ENCODE measurements around the gene CDCA8.
"Not testable (repeated sequence)": the region's sequence is repeated elsewhere in the genome, so short reads cannot be mapped to it uniquely, and the experiment has no call there.

Gene CDCA8

GRCh38 chr1:37676281-37677142, 15.8 kb upstream of the CDCA8 start:
- DNase-seq = no peak

DNA sequence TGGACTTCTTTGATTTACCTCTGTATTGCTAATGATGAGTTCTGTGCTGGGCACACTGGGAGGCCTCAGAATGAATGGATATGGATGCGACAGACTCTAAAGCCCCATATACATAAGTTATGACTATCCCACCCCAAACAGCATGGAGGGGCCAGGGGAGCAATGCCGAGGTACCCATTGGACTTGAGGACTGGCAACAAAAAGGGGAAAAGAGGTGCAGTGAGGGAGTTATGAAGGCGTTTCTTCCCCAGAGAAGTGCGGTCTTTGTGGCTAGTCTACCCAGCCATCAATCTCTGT, 15.2 kb upstream of the CDCA8 start:
- DNase-seq = no peak

GRCh38 chr1:37677808-37678207, 14.5 kb upstream of the CDCA8 start:
- DNase-seq = no peak

DNA sequence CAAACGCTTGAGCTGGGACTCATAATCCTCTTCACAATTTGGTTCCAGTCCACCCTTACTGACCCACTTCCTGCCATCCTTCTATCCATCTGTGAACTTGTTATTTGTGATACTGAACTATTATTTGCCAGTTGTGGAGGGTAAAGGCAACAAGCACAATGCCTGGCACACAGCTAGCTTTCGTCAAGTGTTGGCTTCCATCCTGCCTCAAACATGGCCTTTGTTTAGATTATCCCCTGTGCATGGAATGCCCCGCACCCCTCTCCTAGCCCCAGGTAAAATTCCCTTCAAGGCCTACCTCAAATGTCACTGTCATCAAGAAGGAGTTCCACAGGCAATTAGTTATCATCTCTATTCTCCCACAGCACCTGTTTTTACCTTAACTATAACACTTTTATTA, 11.4 kb upstream of the CDCA8 start:
- DNase-seq = no peak

DNA sequence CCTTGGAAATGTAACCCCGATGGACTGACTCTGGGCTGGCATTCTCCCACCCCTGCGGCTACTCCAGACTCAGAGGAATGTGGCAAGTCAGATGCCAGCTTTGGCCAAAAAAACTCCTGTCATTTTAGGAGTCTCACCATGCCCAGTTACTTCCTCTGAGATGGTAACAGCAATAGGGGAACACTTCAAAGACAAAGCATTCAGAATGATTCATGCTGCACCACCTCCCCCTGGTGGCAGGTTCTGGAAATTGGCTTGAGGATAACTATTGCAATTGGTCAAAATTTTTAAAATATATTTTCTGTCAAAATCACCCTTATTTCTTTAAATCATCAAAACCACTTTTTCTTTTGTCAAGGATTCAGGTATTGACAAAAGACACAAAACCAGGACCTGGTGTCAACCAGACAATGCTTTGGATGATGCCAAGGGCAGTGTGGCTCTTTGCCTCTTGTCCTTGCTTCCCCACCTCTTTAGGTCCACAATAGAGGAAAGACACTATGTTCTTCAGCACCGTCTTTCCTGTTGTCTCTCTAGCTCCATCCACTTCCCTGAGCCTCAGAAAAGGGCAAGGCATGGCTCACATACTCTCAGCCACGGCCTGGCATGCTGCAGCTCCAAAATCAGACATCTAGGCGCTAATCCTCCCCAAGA, 9.9 kb upstream of the CDCA8 start:
- DNase-seq = peak; percentile 75

GRCh38 chr1:37684182-37684581, 8.1 kb upstream of the CDCA8 start:
- not testable (repeated sequence) for DNase-seq

GRCh38 chr1:37685722-37686121, 6.6 kb upstream of the CDCA8 start:
- no peak for DNase-seq

DNA sequence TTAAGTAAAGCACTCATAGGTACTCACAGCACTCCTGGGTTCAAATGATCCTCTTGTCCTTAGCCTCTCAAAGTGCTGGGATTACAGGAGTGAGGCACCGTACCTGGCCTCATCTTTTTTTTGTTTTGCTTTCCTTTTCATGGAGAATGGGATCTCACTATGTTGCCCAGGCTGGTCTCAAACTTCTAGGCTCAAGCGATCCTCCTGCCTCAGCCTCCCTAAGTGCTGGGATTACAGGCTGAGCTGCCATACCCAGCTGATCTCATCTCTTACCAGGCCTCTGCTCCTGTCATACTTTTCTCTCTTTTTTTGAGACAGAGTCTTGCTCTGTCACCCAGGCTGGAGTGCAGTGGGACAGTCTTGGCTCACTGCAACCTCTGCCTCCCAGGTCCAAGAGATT, 4.6 kb upstream of the CDCA8 start:
- not testable (repeated sequence) for DNase-seq

DNA sequence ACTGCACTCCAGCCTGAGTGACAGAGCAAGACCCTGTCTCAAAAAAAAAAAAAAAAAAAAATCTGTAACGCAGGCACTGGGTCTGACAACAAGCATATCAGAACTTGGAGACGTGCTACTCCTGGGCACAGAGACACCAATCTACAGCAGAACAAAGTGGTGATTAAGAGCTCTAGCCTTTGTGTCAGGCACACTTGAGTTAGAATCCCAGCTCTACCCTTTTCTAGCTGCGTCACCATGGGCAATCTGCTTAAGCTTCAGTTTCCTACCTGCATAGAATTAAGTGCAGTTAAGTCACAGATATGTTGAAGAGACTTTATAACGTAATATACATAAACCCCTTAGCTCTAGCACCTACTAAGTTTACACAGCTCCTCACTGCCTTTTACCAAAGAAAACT, 3.4 kb upstream of the CDCA8 start:
- DNase-seq = no peak

DNA sequence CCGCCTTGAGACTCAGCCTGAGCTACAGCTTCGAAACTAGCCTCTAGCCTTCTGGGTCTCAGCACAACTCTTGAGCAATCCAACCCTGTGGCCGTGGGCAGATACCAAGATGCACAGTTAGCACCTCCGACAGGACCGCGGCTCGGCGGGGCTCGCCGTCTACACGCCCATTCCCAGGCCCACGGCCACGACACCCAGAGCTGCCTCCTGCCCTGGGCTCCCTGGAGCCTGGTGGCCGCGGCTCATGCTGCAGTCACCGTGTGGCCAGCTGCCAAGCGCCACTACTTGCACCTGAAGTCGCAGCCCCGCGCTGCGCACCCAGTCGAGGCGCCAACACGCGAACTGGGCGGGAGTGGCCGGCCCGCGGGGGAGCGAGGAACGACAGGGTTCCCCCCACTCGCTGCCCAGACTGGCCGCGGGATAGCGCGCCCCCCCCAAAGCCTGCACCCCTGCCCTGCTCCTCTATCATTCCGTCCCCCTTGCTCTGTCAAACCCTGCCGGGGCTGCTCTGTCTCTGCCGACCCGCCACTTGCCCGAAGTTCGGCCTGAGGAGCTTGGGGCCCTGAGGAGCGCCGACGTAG, 729 bp upstream of the CDCA8 start:
- DNase-seq = peak; percentile 25

DNA sequence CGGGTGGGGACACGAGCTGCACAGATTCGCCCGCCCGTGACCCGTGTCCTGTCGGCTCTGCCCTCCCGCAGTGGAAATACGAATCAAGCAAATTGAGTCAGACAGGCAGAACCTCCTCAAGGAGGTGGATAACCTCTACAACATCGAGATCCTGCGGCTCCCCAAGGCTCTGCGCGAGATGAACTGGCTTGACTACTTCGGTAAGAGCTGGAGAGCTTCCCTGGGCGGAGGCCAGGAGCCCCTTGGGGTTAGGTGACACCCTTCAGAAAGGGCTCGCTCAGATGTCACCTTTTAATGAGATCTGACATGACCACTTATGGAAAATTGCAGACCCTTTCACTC, 489 bp downstream of the CDCA8 start:
- DNase-seq = no peak

DNA sequence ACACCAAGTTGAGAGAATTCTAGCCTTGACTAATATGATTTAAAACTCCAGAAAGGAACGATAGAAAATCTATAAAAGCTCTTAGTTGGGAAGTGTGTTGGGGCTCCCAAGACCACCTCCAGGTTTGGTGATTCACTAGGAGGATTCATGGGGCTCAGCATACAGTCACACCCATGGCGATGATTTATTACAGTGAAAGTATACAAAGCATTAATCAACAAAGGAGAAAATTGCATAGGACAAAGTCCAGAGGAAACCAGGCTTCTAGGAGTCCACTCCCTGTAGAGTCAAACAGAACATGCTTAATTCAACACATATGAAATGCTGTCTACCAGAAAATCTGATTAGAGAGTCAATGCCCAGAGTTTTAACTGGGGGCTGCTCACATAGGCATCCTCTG, 4.8 kb downstream of the CDCA8 start:
- no peak for DNase-seq

DNA sequence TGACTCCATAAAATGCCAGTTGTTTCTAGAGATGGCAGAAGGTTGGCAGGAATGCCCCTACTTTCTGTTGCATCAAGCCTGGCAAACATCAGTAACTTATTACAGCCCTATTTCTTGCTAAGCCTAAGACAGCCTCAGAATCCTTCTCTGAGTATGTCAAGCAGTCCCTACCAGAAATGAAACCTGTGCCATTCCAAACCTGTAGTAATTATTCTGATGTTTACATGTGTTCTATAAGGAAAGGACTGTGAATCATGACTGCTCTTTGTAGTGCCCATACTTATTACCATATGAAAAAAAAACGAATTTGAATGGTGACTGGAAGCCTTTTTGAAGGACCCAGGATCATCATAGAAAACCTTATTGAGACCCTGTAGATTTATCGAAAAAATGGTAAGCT, 5.4 kb downstream of the CDCA8 start:
- no peak for DNase-seq

- DNase-seq = peak; percentile 44
Measured at GRCh38 chr1:37699147-37699546, 6.8 kb downstream of the CDCA8 start.

DNA sequence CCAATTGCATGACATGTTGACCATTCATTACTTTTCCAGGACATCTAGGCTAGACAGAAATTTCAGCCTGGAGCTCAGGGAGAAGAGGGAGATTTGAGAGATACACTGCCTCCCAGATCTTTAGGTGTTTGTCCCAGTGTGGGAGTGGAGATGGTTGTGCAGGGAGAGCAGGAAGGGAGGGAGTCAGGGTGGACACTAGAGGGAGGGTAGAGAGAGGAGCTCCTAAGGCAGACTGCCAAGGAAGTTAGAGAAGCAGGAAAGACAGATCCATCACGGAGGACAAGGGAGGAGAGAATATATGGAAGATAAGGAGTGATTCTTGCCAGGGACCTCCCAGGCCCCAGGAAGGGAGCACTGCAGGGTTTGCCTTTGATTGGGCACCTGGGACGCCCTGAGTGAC, 8.7 kb downstream of the CDCA8 start:
- DNase-seq = no peak

- DNase-seq = no peak
Measured at GRCh38 chr1:37703061-37703460, 10.7 kb downstream of the CDCA8 start.

- no peak for DNase-seq
Measured at GRCh38 chr1:37704966-37705365, 12.7 kb downstream of the CDCA8 start.

DNA sequence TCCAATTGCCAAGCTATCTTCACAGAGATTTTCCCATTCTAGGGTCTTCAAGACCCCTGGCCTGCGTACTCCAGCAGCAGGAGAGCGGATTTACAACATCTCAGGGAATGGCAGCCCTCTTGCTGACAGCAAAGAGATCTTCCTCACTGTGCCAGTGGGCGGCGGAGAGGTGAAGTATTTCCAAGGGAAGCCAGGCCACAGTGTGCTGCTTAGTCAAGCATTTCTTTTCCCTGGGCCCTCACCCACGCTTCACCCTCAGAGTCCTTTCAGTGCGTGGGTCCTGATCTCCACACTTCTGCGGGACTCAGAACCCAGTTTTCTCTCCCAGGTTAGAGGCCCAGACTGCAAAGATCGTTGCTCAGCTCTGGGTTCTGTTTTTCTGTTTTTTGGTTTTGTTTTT, 13.1 kb downstream of the CDCA8 start:
- DNase-seq = no peak

- DNase-seq = no peak
Measured at GRCh38 chr1:37708471-37708870, 16.2 kb downstream of the CDCA8 start.

DNA sequence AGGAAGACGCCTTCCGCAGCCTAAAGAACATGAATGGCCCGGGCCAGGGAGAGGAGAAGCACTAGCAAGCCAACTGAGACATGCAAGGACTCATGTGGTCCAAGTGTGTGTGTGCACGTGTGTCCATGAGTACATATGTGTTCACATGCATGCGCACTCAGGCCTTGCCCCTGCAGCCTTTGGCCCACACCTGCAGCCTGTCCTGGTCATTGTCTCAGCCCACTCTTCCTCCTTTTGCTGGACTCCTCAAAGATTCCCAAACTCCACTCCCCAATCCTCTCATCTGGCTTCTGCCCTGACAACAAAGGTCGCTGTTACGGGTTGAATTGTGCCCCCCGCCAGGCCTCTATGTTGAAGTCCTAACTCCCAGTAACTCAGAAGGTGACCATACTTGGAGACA, 21.9 kb downstream of the CDCA8 start:
- no peak for DNase-seq

GRCh38 chr1:37714689-37715088, 22.4 kb downstream of the CDCA8 start:
- no peak for DNase-seq

DNA sequence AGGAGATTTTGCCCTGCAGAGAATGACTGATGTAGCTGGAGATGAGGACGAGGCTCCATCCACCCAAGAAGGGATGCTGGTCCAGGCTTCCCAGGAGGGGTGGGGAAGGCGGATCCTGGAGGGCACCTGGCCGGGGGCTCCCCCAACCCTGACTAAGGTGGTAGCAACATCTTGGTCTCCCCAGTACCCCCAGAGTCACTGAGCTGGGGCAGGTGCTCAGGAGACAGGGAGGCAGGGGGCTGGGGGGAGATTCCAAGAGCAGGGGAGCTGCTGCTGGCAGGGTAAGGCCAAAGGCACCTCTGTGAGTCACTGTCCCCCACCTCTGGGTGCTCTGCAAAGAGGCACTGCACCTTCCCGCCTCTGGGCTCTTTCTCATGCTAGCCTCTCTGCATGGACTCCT, 24.0 kb downstream of the CDCA8 start:
- DNase-seq = no peak

GRCh38 chr1:37717631-37718030, 25.3 kb downstream of the CDCA8 start:
- DNase-seq = no peak

DNA sequence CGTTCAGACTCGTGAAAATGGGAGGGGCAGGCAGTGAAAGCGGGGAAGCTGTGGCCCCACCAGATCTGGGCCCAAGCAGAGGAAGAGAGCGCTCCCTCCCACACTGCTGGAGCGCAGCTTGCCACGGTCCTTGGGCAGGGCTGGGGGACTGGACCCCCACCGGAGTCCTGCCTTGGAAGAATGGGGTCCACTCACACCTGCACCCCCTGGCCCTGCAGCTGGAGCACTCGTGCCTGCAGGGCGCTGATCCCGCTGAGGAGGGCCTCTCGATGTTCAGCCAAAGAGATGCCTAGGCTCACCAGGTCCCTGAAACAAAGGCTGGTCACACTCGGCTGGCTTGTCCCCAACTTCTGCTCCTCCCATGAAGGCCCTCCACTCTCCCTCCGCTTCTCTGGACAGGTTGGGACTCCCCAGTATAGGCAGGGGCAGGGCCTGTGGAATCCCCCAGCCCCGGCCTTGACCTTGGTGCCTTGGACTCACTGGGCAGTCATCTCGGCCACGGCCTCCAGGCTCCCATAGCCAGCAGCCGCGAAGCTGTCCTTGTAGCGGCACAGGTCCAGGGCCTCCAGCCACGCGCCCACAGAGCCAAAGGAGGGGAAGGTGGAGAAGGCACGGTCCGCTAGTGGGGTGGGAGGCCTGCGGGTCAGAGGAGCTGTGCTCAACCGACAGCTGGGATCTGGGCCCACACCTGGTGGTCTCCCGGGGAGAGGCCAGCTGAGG, 26.0 kb downstream of the CDCA8 start:
- DNase-seq = no peak

All from activated CD4-positive, alpha-beta T cell treated with anti-CD3 and anti-CD28 coated beads, Interleukin-2, amount 50 U/mL, for 16 hours (primary cell).